Progenitor cell of endocrine pancreas (in vitro differentiated cells): ENCODE measurements around the gene SKP2. TPM values are rescaled to one million over a fixed set of nuclear protein-coding genes. Genes with fewer than 3 reads are reported as not detected.

Experiments used
- DNase-seq: peaks from one replicate; pipeline ENCODE4 v3.0.0; 2021; ENCODE audit warnings: low spot score; ENCODE audit not compliant: unreplicated experiment
- H3K27ac Mint-ChIP-seq: 2 replicates; pipeline ENCODE4 v1.8.0; 2021; ENCODE audit warnings: mild to moderate bottlenecking, moderate library complexity, mixed read lengths
- H3K27me3 Mint-ChIP-seq: 2 replicates; pipeline ENCODE4 v1.8.0; 2021; ENCODE audit warnings: mixed read lengths
- H3K36me3 Mint-ChIP-seq: 2 replicates; pipeline ENCODE4 v1.8.0; 2022; ENCODE audit warnings: mixed read lengths; ENCODE audit not compliant: insufficient read depth
- H3K4me1 Mint-ChIP-seq: 2 replicates; pipeline ENCODE4 v1.8.0; 2021; ENCODE audit warnings: low read depth, mixed read lengths
- H3K4me3 Mint-ChIP-seq: 2 replicates; pipeline ENCODE4 v1.8.0; 2021; ENCODE audit warnings: low read depth, mild to moderate bottlenecking, moderate library complexity, mixed read lengths
- H3K9me3 Mint-ChIP-seq: 2 replicates; pipeline ENCODE4 v1.8.0; 2021; ENCODE audit warnings: low read depth, mixed read lengths
- total RNA-seq: library from RNA; stranded (reverse); gene quantifications from 2 replicates; pipeline ENCODE4 v1.2.1, GENCODE V29; 2021
- TF ChIP-seq, protein P1 (sequence below): fragments of 200-600 bp; sonication (generic); IDR thresholded peaks from one replicate; pipeline ENCODE4 v1.5.0; 2021; ENCODE audit warnings: antibody characterized with exemption, mild to moderate bottlenecking; ENCODE audit not compliant: unreplicated experiment

SKP2 gene
- total RNA-seq, 1 donor from 2014 or later, result 68.4 TPM

DNA sequence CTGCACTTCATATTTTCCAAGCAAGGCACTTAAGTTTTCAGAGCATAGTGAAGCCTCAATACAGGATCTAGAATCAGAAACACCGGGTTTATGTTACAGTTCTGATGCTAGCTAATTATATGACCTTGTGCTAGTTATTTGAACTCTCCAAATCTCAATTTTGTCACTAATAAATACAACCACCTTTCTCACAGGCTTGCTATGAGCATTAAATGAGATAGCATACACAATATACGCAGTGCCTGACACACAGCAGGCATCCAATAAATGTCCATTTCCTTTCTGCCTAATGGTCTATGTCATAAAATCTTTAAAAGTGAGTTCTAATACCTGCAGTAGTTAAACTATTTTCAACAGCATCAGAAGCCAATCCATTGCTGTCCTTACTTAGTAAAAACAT lies 56.9 kb downstream of the SKP2 start:
- H3K27ac Mint-ChIP-seq, result no peak overlapping the region
- TF ChIP-seq, protein P1, sequence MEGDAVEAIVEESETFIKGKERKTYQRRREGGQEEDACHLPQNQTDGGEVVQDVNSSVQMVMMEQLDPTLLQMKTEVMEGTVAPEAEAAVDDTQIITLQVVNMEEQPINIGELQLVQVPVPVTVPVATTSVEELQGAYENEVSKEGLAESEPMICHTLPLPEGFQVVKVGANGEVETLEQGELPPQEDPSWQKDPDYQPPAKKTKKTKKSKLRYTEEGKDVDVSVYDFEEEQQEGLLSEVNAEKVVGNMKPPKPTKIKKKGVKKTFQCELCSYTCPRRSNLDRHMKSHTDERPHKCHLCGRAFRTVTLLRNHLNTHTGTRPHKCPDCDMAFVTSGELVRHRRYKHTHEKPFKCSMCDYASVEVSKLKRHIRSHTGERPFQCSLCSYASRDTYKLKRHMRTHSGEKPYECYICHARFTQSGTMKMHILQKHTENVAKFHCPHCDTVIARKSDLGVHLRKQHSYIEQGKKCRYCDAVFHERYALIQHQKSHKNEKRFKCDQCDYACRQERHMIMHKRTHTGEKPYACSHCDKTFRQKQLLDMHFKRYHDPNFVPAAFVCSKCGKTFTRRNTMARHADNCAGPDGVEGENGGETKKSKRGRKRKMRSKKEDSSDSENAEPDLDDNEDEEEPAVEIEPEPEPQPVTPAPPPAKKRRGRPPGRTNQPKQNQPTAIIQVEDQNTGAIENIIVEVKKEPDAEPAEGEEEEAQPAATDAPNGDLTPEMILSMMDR, result no peak
- no peaks in the 10 kb centered on the region for H3K9me3 Mint-ChIP-seq
- H3K36me3 Mint-ChIP-seq, result peaks cover 22% of the 10 kb centered on the region
- H3K4me3 Mint-ChIP-seq, result no peak overlapping the region
- H3K27me3 Mint-ChIP-seq, result no peaks in the 10 kb centered on the region
- no peak for DNase-seq
- no peaks in the 10 kb centered on the region for H3K4me1 Mint-ChIP-seq

DNA sequence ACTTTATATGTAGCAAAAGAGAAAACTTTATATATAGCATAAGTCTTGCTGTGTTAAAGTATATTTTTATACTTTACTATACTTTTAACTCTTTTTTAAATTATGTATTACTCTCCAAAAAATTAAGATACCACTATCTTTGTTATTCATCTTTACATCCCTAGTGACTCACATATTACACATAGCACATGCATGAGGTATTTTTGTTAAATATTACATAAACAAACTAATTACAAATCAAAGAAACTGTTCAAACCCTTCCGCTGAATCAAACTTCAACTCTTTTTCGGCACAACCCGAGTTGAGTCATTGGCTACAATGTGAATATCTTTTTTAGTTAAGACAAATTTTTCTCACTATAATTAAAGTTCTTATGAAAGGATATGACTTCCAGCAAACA lies 57.8 kb downstream of the SKP2 start:
- H3K27ac Mint-ChIP-seq, result no peak overlapping the region
- no peaks in the 10 kb centered on the region for H3K27me3 Mint-ChIP-seq
- DNase-seq, result no peak
- no peaks in the 10 kb centered on the region for H3K9me3 Mint-ChIP-seq
- TF ChIP-seq, protein P1, result no peak
- no peaks in the 10 kb centered on the region for H3K4me1 Mint-ChIP-seq
- peaks cover 22% of the 10 kb centered on the region for H3K36me3 Mint-ChIP-seq
- H3K4me3 Mint-ChIP-seq, result no peak overlapping the region

DNA sequence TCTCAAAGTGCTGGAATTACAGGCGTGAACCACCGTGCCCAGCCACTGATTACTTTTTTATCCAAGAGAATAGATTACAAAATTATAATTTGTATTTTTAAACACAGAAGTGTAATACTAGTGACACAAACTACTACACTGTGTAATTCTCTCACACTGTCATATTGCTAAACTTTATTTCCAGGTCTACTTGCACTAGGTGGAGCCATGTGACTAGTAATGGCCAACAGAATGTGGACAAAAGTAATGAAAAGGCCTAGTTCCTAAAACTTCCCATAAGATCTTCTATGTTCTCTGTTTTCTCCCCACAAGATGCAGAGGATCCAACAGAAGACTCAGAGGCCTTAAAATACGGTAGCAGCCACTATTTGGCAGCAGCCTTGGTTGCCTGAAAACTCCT lies 62.5 kb downstream of the SKP2 start:
- H3K27me3 Mint-ChIP-seq, result no peaks in the 10 kb centered on the region

DNA sequence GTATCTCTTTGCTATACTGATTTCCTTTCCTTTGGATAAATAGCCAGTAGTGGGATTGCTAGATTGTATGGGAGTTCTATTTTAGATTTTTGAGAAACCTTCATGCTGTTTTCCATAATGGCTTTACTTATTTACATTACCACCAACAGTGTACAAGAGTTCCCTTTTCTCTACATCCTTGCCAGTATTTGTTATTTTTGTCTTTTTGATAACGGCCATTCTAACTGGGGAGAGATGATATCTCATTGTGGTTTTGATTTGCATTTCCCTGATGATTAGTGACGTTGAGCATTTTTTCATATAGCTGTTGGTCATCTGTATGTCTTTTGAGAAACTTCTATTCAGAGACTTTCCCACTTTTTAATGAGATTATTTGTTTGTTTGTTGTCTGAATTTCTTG lies 64.0 kb downstream of the SKP2 start:
- H3K27ac Mint-ChIP-seq, result no peak overlapping the region
- no peak overlapping the region for H3K4me3 Mint-ChIP-seq
- TF ChIP-seq, protein P1, result no peak
- no peaks in the 10 kb centered on the region for H3K4me1 Mint-ChIP-seq
- no peaks in the 10 kb centered on the region for H3K27me3 Mint-ChIP-seq
- H3K36me3 Mint-ChIP-seq, result peaks cover 21% of the 10 kb centered on the region
- H3K9me3 Mint-ChIP-seq, result no peaks in the 10 kb centered on the region
- no peak for DNase-seq

More for the DNA sequence above, 62.5 kb downstream of the SKP2 start:
- TF ChIP-seq, protein P1, result peak; percentile 11
- peaks cover 22% of the 10 kb centered on the region for H3K36me3 Mint-ChIP-seq
- no peaks in the 10 kb centered on the region for H3K9me3 Mint-ChIP-seq
- no peaks in the 10 kb centered on the region for H3K4me1 Mint-ChIP-seq
- no peak overlapping the region for H3K4me3 Mint-ChIP-seq
- H3K27ac Mint-ChIP-seq, result no peak overlapping the region
- no peak for DNase-seq

DNA sequence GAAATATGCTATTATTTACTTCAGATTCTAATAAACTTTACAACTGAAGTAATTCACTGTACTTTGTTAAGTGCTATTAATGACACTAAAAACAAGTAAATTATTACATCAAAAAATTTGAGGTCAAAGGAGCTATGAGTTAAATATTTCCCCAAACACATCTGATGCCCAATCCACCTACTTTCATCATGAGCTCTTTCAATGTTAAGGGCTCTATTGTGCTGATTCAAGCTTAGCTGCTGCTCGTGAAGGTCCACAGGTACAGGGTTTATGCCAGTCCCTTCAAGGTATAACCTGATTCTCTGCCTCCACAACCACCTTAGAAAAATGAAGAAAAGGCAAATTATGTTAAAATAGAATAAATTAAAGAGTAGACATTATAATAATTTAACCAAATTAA lies 65.7 kb downstream of the SKP2 start:
- Mint-ChIP-seq H3K27me3 (no peaks in the 10 kb centered on the region), H3K27ac (no peak overlapping the region), H3K36me3 (peaks cover 21% of the 10 kb centered on the region), H3K9me3 (no peaks in the 10 kb centered on the region), H3K4me1 (no peaks in the 10 kb centered on the region), H3K4me3 (no peak overlapping the region)
- TF ChIP-seq, protein P1, result no peak
- DNase-seq, result no peak
